Measurements from ENCODE around the gene ERC1.
"Not testable (repeated sequence)": the region's sequence is repeated elsewhere in the genome, so short reads cannot be mapped to it uniquely, and the experiment has no call there.

The ERC1 gene

GRCh38 chr12:1234073-1234472, 243.1 kb downstream of the ERC1 start:
- DNase-seq: no peak

DNA sequence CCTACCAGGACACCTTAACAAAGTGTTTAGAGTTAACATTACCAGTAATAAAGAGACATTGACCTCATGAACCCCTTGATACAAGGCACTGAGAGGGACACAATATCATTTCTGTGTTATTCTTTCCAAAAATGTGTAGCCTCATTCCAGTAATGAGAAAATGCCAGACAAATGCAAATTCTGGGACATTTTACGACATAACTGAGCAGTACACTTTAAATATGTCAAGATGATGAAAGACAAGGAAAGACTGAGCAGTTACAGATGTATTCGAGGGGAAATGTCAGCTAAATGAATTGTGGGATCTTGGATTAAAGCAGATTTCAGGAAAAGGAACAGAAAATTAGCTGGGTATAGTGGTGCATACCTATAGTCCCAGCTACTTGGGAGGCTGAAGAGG, 255.6 kb downstream of the ERC1 start:
- no peak for DNase-seq

DNA sequence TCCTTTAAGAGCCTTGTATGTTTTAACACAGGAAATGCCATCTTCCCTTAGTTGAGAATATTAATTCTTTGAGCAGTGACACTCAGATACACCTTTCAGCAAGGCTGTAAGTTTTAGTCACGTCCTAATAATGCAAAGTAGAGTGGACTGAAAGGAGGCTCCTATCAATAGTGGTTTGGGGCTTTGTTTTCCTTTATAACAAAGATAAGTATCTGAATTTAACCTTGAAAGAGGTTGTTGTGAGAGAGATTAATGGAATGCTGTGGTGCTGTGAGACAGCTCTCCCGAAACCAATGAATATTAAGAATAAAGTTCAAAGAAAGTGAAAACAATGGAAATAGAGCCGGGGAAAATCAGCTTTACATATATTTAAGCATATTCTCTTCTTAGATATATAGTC, 259.6 kb downstream of the ERC1 start:
- DNase-seq: no peak

DNA sequence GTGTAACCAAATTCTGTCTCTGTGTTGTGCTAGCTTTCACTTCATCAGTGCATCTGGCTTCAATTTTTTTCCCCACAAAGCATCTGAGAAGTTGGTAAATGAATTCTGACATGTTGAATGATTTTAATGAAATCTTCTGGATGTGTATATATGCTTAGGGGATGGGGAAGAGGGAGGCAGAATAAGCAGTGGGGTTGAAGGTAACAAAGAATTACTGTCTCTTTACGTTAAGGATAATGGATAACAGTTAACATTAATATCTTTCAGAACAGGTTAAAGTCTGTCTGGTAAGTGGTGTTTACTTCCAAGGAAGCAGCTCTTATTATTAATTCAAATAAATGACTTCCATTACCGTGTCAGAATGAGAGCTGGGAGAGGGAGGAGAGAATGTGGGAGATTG, 261.7 kb downstream of the ERC1 start:
- DNase-seq: no peak

DNA sequence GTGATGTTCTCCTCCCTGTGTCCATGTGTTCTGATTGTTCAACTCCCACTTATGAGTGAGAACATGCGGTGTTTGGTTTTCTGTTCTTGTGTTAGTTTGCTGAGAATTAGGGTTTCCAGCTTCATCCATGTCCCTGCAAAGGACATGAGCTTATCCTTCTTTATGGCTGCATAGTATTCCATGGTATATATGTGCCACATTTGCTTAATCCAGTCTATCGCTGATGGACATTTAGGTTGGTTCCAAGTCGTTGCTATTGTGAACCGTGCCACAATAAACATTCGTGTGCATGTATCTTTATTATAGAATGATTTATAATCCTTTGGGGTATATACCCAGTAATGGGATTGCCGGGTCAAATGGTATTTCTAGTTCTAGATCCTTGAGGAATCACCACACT, 264.1 kb downstream of the ERC1 start:
- DNase-seq: not testable (repeated sequence)

GRCh38 chr12:1255854-1256253, 264.8 kb downstream of the ERC1 start:
- not testable (repeated sequence) for DNase-seq

DNA sequence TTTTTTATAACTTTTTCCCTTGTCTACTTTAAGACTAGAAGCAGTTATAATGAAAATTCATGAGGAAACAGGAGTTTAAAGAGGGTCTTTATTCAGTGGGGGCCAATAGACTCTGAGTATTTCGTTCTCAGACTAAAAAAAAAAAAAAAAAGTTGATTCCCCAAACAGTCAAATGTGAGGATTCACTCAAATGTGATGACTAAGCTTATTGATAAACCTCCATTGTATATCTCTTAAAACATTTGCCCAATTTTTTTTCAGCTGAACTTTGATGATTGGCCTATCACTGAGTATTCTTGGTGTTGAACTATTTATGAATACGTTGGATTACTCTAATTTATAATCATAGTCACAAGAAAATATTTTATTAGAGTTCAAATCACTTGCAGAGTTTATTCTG, 265.3 kb downstream of the ERC1 start:
- no peak for DNase-seq

- DNase-seq: no peak
These were observed 266.0 kb downstream of the ERC1 start for GRCh38 chr12:1256991-1257390.

DNA sequence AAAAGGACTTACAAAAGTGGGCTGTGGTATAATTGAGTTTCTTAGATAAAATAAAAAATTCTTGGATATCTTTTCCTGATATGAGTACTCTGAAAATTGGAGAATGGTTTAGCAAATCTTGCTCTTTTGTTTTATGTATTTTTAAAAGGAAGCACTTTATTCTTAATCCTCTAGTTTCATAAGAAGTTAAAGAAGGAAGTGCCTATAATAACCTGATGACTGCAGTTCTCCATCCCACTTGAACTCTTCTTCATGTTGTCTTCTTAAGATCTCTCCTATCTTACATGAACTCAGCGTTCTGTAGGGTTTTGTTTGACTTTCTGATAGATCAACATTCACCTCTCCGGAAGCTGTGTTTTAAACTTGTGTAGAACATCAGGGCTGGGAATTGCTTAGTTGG, 271.0 kb downstream of the ERC1 start:
- no peak for DNase-seq

GRCh38 chr12:1267243-1267642, 276.2 kb downstream of the ERC1 start:
- DNase-seq: no peak

- no peak for DNase-seq
These were observed 281.1 kb downstream of the ERC1 start for GRCh38 chr12:1272142-1272541.

DNA sequence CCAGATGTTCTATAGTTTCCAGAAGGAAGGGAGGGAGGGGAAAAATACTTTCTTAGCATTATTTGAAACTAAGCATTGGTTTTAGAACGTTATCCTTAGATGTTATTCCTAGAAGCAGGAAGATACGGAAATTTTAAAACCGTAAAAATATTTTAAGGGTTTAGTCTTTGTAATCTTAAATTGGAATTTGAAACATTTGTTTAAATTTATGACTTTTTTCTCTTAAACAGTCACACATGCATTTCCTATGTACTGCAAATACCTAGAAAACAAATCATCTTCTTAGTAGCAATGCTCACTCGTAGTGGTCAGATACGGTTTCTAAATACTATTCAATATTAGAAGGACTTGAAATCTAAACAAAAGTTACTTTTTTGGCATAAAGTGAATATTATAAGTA, 282.0 kb downstream of the ERC1 start:
- DNase-seq: no peak

- no peak for DNase-seq
These were observed 286.9 kb downstream of the ERC1 start for GRCh38 chr12:1277905-1278304.

- no peak for DNase-seq
These were observed 288.0 kb downstream of the ERC1 start for GRCh38 chr12:1279050-1279449.

DNA sequence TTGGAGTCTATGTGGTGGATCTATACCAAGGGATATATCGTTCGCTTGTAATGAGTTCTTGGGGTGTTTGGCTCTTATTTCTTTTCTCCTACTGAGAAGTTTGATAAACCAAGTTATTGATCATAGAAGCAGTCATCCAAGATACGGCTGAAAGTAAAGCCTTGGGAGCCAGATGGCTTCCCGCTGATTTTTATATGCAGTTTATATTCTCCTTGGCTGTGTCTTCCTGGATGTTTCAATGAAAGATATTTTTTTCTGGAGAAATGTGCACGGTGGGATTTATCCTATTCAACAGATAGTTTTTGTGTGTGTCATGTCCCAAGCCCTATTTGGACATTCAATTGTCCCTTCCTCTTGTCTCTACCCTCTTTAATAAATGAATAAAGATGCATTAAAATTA, 289.0 kb downstream of the ERC1 start:
- DNase-seq: no peak

DNA sequence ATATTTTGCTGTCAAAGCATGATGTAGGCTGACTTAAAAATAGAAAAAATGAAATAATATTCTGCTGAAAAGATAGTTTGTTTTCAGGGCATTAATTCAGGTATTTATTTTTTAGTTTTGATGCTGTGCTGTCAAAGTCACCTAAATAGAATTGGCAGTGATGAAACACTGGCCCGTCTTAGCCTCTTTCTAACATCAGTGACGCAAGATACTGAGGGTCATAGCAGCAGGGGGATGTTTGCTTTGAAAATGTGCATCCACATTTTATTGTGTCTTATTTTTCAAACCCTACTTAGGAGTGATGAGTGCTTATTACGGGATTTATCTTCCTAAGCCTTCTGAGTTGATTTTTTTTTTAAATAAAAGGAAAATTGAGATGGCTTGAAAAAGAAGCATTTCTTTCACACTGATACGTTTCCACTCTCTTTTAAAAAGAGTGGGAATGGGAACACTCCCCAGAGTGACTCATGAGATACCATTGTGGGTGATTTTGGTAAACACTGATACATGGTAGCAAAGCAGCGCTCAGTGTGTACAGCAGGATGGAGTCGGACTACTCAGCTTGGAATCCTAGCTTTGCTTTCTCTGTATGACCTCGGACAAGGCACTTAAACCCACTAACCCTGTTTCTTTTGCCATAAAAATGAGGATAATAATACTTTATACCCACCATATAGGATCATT, 290.8 kb downstream of the ERC1 start:
- DNase-seq: no peak

GRCh38 chr12:1282670-1283315, 291.8 kb downstream of the ERC1 start:
- peak in 1 of 14 donors; percentile 62 for DNase-seq

DNA sequence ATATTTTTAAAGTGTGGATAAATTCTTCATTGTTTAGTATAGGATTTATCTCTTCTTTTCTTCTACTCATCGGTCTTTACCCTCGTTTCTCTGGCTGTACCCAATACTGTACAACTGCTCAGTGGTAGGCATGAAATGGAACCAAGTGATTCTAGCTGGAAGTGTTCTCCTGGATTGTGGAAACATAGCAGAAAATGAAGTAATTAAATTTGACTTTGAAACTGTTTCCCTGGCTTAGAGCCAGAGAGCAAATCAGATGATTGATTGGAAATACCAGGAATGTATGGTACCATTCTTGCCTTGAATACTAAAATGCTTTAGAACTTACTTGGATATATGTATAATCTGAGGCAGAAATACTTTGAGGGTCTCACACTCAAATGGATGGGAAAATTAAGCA, 292.3 kb downstream of the ERC1 start:
- DNase-seq: peak in 1 of 14 donors; percentile 62

DNA sequence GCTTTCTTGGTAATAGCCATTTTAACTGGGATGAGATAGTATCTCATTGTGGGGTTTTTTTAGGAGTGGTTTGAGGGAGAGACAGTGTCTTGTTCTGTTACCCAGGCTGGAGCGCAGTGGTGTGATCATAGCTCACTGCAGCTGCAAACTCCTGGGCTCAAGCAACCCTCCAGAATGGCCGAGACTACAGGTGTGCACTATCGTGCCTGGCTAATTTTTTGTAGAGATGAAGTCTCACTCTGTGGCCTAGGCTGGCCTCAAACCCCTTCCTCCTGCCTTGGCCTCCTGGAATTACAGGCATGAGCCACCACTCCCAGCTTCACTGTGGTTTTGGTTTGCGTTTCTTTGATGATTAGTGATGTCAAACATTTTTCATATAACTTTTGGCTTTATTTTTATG, 293.6 kb downstream of the ERC1 start:
- DNase-seq: no peak

GRCh38 chr12:1287446-1287975, 296.5 kb downstream of the ERC1 start:
- no peak for DNase-seq

GRCh38 chr12:1288333-1288732, 297.3 kb downstream of the ERC1 start:
- DNase-seq: no peak

GRCh38 chr12:1289371-1290155, 298.5 kb downstream of the ERC1 start:
- no peak for DNase-seq

GRCh38 chr12:1290716-1291115, 299.7 kb downstream of the ERC1 start:
- DNase-seq: no peak

Measured in C1 segment of cervical spinal cord (tissue), 14 donors.